CD4-positive, alpha-beta T cell treated with Interferon alpha-2 for 1 hour (primary cell): Measurements from ENCODE around the gene FOXO6.
A peak's percentile ranks its signal among the peaks of the same experiment; 100 is the strongest.

ENCODE experiments used
- DNase-seq, 2 donors: peaks; one replicate each; pipeline ENCODE4 v3.0.0-alpha.2; 2020 to 2022

Gene FOXO6

GRCh38 chr1:41353744-41354143 is 7.5 kb upstream of the FOXO6 start:
- no peak for DNase-seq

- no peak for DNase-seq
Observed at GRCh38 chr1:41354956-41355355, 6.3 kb upstream of the FOXO6 start.

- DNase-seq, result no peak
Observed at GRCh38 chr1:41355356-41355755, 5.9 kb upstream of the FOXO6 start.

GRCh38 chr1:41355761-41356160 is 5.5 kb upstream of the FOXO6 start:
- DNase-seq, result no peak

GRCh38 chr1:41356752-41357151 is 4.5 kb upstream of the FOXO6 start:
- DNase-seq, result no peak

- no peak for DNase-seq
Observed at GRCh38 chr1:41357451-41358101, 3.7 kb upstream of the FOXO6 start.

- DNase-seq, result no peak
Observed at GRCh38 chr1:41358131-41359021, 2.9 kb upstream of the FOXO6 start.

- DNase-seq, result no peak
Observed at GRCh38 chr1:41359211-41360073, 1.8 kb upstream of the FOXO6 start.

GRCh38 chr1:41360074-41360785 is 1.0 kb upstream of the FOXO6 start:
- DNase-seq, result no peak

GRCh38 chr1:41361495-41362356 is 492 bp downstream of the FOXO6 start:
- DNase-seq, result peak in 1 of 2 donors; percentile 42

GRCh38 chr1:41362357-41362721 is 1.1 kb downstream of the FOXO6 start:
- DNase-seq, result no peak

GRCh38 chr1:41362749-41363590 is 1.7 kb downstream of the FOXO6 start:
- DNase-seq, result no peak

- DNase-seq, result no peak
Observed at GRCh38 chr1:41363591-41364320, 2.5 kb downstream of the FOXO6 start.

GRCh38 chr1:41364442-41365319 is 3.4 kb downstream of the FOXO6 start:
- no peak for DNase-seq

- DNase-seq, result no peak
Observed at GRCh38 chr1:41365320-41365633, 4.0 kb downstream of the FOXO6 start.

GRCh38 chr1:41365772-41366454 is 4.7 kb downstream of the FOXO6 start:
- DNase-seq, result peak; percentile 30 to 60

- DNase-seq, result peak; percentile 31 to 60
Observed at GRCh38 chr1:41366455-41367287, 5.4 kb downstream of the FOXO6 start.

- DNase-seq, result no peak
Observed at GRCh38 chr1:41367288-41367642, 6.0 kb downstream of the FOXO6 start.
